ENCODE data around the gene BTBD7.

BTBD7 gene

DNA sequence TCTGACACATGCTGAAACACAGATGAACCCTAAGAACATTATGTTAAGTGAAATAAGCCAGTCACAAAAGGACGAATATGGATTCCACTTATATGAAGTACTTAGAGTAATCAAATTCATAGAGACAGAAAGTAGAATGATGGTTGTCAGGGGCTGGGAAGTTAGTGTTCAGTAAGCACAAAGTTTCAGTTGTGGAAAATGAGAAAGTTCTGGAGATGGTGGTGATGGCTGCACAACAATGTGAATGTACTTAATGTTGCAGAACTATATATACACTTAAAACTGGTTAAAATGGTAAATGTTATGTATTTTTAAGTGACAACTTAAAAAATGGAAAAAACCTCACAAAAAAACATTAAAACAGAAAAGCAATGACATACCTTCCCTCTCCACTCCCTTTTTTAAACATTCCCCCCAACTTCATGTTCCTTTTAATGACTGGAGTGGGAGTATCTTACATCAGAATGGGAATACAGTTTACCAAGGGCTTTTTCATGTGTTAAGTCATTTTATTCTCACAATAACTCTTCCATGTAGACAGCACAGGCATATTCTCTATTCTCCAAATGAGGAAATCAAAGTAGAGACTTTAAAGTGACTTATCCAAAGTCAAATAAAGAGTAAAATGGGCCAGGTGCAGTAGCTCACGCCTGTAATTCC, 24.0 kb downstream of the BTBD7 start:
- TF ChIP-seq, protein P1, sequence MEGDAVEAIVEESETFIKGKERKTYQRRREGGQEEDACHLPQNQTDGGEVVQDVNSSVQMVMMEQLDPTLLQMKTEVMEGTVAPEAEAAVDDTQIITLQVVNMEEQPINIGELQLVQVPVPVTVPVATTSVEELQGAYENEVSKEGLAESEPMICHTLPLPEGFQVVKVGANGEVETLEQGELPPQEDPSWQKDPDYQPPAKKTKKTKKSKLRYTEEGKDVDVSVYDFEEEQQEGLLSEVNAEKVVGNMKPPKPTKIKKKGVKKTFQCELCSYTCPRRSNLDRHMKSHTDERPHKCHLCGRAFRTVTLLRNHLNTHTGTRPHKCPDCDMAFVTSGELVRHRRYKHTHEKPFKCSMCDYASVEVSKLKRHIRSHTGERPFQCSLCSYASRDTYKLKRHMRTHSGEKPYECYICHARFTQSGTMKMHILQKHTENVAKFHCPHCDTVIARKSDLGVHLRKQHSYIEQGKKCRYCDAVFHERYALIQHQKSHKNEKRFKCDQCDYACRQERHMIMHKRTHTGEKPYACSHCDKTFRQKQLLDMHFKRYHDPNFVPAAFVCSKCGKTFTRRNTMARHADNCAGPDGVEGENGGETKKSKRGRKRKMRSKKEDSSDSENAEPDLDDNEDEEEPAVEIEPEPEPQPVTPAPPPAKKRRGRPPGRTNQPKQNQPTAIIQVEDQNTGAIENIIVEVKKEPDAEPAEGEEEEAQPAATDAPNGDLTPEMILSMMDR (IDR thresholded peaks at IDR 0.05; ENCODE audit: extremely low read depth, missing control alignments): no peak
- no peak for DNase-seq (ENCODE audit: low spot score)

DNA sequence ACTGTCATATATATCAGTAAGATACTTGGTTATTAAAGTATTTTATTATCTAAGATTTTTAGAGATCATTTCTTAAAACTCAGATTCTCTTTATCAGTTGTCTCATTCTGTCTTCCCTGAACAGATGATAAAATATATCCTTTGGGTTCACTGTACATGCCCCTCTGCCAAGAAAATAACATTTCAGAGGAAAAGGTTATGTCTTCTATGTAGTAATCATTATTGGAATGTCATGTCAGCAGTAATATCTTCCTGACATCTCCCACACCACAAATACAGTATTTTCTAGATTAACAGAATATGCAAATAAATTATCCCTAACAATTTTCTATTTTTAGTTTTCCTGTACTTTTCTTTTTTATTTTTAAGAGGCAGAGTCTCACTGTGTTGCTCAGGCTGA, 26.0 kb downstream of the BTBD7 start:
- DNase-seq (ENCODE audit: low spot score): no peak
- TF ChIP-seq, protein P1 (IDR thresholded peaks at IDR 0.05; ENCODE audit: extremely low read depth, missing control alignments): no peak

DNA sequence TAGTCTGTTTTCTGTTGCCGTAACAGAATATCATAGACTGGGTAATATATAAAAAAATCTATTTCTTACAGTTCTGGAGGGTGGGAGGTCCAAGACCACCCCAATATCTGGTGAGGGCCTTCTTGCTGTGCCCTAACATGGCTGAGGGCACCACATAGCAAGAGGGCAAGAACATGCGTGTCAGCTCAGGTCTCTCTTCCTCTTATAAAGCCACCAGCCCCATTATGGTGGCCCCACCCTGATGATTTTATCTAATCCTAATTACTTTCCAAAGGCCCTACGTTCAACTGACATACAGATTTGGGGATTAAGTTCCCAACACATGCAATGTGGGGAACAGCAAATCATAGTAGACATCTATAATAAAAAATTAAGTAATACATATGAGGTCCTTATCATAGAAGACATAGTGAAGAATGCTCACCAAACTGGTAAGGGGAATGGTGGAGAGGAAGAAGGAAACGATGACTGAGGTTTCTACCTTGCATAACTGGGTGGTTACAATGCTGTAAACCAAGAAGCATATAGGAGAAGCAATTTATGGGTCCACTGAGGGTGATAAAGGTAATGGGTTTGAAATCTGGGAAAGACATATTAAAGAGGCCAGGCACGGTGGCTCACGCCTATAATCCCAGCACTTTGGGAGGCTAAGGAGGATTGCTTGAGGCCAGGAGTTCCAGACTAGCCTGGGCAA, 27.0 kb downstream of the BTBD7 start:
- TF ChIP-seq, protein P1 (IDR thresholded peaks at IDR 0.05; ENCODE audit: extremely low read depth, missing control alignments): no peak
- no peak for DNase-seq (ENCODE audit: low spot score)

DNA sequence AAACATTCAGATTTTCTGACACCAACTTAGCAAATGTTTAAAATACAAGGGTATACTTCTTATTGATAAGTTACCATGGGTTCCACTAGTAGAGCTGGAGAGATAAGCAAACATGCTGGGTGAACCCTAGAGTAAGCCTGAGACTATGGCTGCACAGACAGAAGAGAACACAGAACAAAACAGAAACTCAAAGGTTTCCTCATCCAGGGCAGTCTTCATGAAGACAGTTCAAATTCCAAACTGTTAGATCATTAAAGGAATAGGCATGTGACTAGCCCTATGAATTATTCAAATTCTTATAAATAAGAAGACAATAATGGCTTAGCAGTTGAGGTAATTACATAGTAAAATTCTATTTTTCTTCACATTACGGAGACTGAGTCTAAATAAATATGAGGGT, 28.1 kb downstream of the BTBD7 start:
- TF ChIP-seq, protein P1 (IDR thresholded peaks at IDR 0.05; ENCODE audit: extremely low read depth, missing control alignments): no peak
- DNase-seq (ENCODE audit: low spot score): no peak

DNA sequence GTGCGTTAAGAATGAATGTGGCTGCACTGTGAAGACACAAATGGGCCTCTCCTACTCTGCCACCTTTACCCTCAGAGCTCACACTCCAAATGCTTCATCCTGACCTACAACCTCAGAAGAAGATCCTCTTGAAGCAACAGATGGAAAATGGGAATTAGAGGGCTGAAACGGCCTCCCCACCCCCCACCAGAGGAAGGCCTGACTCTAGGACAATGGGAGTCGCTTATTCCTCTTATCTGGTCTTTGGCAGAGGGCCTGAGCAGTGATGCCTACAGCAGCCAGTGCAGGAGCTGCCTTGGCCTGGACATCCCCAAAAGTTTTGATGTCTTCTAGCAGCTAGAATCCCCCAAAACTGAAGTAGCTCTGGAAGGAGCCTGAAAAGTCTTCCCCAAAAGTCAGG, 29.2 kb downstream of the BTBD7 start:
- TF ChIP-seq, protein P1 (IDR thresholded peaks at IDR 0.05; ENCODE audit: extremely low read depth, missing control alignments): no peak
- DNase-seq (ENCODE audit: low spot score): no peak

DNA sequence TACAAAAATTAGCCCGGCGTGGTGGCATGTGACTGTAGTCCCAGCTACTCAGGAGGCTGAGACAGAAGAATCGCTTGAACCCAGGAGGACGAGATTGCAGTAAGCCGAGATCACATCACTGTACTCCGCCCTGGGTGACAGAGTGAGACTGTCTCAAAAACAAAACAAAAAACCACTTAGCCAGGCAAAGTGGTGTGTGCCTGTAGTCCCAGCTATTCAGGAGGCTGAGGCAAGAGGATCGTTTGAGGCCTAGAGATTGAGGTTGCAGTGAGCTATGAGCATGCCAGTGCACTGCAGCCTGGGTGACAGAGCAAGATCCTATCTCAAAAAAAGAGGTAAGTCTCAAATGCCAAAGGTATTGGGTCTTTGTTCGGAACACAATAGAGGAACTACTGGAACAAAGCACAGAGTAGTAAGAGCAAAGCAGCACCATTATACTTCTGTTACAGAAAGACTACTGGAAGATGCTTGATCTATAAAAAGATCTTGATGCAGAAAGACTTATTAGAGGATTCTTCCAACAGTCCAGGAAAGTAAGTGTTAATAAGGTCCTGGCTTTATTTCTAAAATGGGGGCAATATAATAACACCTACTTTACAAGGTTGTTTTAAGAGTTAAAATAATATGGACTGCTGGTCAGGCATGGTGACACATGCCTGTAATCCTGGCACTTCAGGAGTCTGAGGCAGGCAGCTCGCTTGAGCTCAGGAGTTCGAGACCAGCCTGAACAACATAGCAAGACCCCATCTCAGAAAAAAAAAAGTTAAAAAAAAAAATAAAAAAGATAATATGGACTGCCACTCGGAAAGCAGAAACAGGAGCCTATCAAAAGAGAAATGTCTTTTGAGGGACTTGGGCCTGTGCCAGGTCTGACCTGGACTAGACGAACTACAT, 29.9 kb downstream of the BTBD7 start:
- DNase-seq (ENCODE audit: low spot score): no peak
- TF ChIP-seq, protein P1 (IDR thresholded peaks at IDR 0.05; ENCODE audit: extremely low read depth, missing control alignments): no peak

All from GM20000 (cell line).